Gastrocnemius medialis (tissue), 4 donors: ENCODE measurements around the gene LONP1.

Experiments used
- CTCF ChIP-seq, 5 experiments: fragments of 450-650 bp in 3 of 5; fragments of 200-600 bp in 2 of 5; sonication (generic) in 2 of 5; IDR thresholded peaks in 4 of 5; conservative IDR thresholded peaks in 1 of 5; 1 replicate in 4 of 5; 2 replicates in 1 of 5; pipeline ENCODE4 v1.5.1; 2016 to 2019; ENCODE audit warnings: antibody characterized with exemption in 5 of 5, mild to moderate bottlenecking in 3 of 5, moderate library complexity in 3 of 5
- POLR2A ChIP-seq, 2 donors: fragments of 450-650 bp; IDR thresholded peaks; one replicate each; pipeline ENCODE4 v1.6.1; 2017; ENCODE audit warnings: antibody characterized with exemption in 2 of 2, mild to moderate bottlenecking in 2 of 2, moderate library complexity in 2 of 2

GRCh38 chr19:5687360-5688198 lies 32.4 kb downstream of the LONP1 start:
- peak in 3 of 5 experiments; percentile 9 to 16 (median 9) for TF ChIP-seq CTCF (IDR thresholded peaks at IDR 0.05 in 4 of 5, conservative IDR thresholded peaks at IDR 0.05 in 1 of 5)
- TF ChIP-seq POLR2A (IDR thresholded peaks at IDR 0.05), result no peak
